ENCODE measurements around the gene WWC1.
A peak's percentile ranks its signal among the peaks of the same experiment; 100 is the strongest.

Gene WWC1

DNA sequence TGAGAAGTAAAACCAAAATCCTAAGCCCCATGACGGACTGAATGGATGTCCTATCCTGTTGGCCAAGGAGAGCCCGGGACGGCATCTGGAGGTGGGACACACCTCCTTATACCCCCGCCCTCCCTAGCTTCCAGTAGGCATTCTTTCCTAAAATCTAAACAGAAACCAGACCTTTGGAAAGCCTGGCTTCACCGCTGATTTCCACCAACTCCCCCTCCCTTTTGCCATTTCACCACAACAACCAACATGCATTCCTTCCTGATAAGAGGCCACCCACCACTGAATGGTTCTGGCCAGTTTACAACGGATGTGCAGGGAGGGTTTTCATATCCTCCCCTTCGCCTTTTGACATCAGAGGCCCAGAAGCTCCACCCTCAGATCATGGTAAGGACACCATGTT, 185.6 kb downstream of the WWC1 start:
- no peak for DNase-seq (ENCODE audit: low read depth in 3 of 3, low spot score in 1 of 3)

- DNase-seq (ENCODE audit: low read depth in 3 of 3, low spot score in 1 of 3), result no peak
Measured at GRCh38 chr5:168479166-168479565, 187.7 kb downstream of the WWC1 start.

- no peak for DNase-seq (ENCODE audit: low read depth in 3 of 3, low spot score in 1 of 3)
Measured at GRCh38 chr5:168480601-168481000, 189.2 kb downstream of the WWC1 start.

GRCh38 chr5:168481330-168481788, 189.9 kb downstream of the WWC1 start:
- DNase-seq (ENCODE audit: low read depth in 3 of 3, low spot score in 1 of 3), result no peak

DNA sequence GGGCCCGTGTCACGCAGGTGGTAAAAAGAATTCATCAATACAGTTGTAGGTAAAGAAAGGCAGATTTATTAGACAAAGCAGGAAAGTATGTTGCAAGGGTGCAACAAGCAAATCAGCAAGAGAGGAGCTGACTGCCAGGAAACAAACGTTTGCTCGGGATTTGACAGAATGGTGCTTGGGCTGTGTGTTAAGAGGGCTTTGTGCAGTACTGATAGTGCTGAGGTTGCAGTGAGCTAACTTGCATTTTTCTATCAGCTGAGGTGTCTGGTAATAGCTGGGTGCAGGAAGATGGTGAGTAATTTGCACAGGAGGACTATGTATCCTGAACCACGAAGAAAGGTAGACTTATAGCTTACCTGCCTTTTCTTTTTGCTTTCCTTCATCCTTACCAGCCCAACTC, 190.9 kb downstream of the WWC1 start:
- no peak for DNase-seq (ENCODE audit: low read depth in 3 of 3, low spot score in 1 of 3)

GRCh38 chr5:168486136-168486879, 194.9 kb downstream of the WWC1 start, which contains the start of gene RARS1:
Gene RARS1, plus strand, starts transcription at chr5:168486471. Its CDS starts 28 bp downstream, at chr5:168486499.
- DNase-seq (ENCODE audit: low read depth in 3 of 3, low spot score in 1 of 3), result peak; percentile 50 to 80 (median 66)

DNA sequence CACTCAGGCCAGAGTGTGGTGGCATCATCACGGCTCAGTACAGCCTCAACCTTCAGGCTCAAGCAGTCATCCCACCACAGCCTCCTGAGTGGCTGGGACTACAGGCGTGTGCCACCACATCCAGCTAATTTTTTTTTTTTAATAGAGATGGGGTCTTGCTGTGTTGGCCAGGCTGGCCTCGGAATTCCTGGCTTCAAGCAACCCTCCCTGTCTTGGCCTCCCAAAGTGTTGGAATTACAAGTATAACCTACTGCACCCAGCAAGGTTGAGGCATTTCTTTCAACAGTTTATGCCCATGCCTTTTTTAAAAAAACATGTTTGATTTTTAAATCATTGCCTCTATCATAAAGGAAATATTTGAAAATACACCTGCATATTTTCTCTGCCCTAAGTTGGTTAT, 197.6 kb downstream of the WWC1 start:
- no peak for DNase-seq (ENCODE audit: low read depth in 3 of 3, low spot score in 1 of 3)

DNA sequence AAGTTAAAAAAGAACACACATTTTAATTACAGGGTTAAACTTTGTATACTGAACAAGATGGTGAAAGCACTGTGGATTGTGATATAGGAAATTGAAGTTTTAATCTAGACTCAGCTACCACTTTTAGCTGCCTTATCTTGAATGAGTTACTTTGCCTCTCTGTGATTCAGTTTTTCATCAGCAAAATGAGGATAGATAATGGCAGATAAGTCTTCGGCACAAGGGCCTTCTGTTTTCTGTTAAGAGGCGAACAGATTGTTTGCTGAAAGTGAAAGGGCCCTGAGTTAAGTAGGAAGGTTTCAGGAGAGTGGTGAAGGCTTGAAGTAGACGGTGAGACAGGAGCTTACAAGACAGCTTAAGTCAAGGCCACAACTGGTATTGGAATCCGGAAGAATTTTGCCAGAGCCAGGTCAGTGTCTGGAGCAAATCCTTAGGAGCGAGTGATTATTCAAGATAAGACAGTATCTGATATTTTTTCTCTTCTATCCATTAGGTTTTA, 202.7 kb downstream of the WWC1 start:
- DNase-seq (ENCODE audit: low read depth in 3 of 3, low spot score in 1 of 3), result no peak

- DNase-seq (ENCODE audit: low read depth in 3 of 3, low spot score in 1 of 3), result no peak
Measured at GRCh38 chr5:168502563-168503237, 211.3 kb downstream of the WWC1 start.

GRCh38 chr5:168513861-168514428, 222.5 kb downstream of the WWC1 start:
- no peak for DNase-seq (ENCODE audit: low read depth in 3 of 3, low spot score in 1 of 3)

Measured in stimulated activated CD4-positive, alpha-beta T cell treated with anti-CD3 and anti-CD28 coated beads, TNF-alpha, amount 100 ng/mL, for 1 hour (primary cell).